Type B pancreatic cell (in vitro differentiated cells): ENCODE results near the gene NAA20. TPM values are rescaled to one million over a fixed set of nuclear protein-coding genes. Genes with fewer than 3 reads are reported as not detected.

Experiments used
- DNase-seq: peaks from one replicate; pipeline ENCODE4 v3.0.0; 2021; ENCODE audit warnings: mixed read lengths; ENCODE audit not compliant: unreplicated experiment; ENCODE audit errors: extremely low spot score
- H3K27ac Mint-ChIP-seq: 2 replicates; pipeline ENCODE4 v1.8.0; 2021; ENCODE audit warnings: mild to moderate bottlenecking, mixed read lengths
- H3K27me3 Mint-ChIP-seq: 2 replicates; pipeline ENCODE4 v1.8.0; 2021; ENCODE audit warnings: mixed read lengths
- H3K36me3 Mint-ChIP-seq: 2 replicates; pipeline ENCODE4 v1.8.0; 2021; ENCODE audit warnings: mixed read lengths
- H3K4me1 Mint-ChIP-seq: one replicate; pipeline ENCODE4 v1.8.0; 2021; ENCODE audit warnings: mixed read lengths; ENCODE audit not compliant: unreplicated experiment
- H3K4me3 Mint-ChIP-seq: 2 replicates; pipeline ENCODE4 v1.8.0; 2021; ENCODE audit warnings: mild to moderate bottlenecking, mixed read lengths
- H3K9me3 Mint-ChIP-seq: 2 replicates; pipeline ENCODE4 v1.8.0; 2021; ENCODE audit warnings: mixed read lengths
- total RNA-seq: library from RNA; stranded (reverse); gene quantifications from 2 replicates; pipeline ENCODE4 v1.2.1, GENCODE V29; 2021; ENCODE audit warnings: low replicate concordance
- TF ChIP-seq, protein P1 (sequence below): fragments of 200-600 bp; sonication (generic); conservative IDR thresholded peaks from 2 replicates; pipeline ENCODE4 v1.5.0; 2021; ENCODE audit warnings: antibody characterized with exemption, mild to moderate bottlenecking

NAA20 gene
- total RNA-seq, 1 donor from 2014 or later = 63.5 TPM

DNA sequence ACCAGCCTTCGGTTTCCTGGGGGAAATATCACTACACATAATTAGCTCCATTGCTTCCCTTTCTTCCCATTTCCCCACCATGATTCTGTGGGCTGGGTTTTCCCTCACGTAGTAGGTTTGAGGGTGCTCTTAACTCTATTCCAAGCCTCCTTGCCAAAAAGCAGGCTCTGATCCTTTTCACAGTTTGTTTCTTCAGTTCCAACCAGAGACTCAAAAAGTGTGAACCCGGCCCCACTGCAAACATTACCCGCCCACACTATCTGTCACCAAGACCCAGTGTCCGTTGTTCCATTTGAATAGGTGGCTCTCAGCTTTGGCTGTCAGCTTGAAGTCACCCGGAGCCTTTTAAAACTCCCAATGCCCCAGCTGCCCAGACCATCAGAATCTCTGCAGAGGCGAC lies 11.8 kb upstream of the NAA20 start:
- Mint-ChIP-seq H3K4me1 (peaks cover 41% of the 10 kb centered on the region), H3K9me3 (no peaks in the 10 kb centered on the region), H3K27ac (peak overlapping the region; percentile 53), H3K27me3 (no peaks in the 10 kb centered on the region), H3K4me3 (no peak overlapping the region), H3K36me3 (peaks cover 19% of the 10 kb centered on the region)
- DNase-seq = no peak
- TF ChIP-seq, protein P1, sequence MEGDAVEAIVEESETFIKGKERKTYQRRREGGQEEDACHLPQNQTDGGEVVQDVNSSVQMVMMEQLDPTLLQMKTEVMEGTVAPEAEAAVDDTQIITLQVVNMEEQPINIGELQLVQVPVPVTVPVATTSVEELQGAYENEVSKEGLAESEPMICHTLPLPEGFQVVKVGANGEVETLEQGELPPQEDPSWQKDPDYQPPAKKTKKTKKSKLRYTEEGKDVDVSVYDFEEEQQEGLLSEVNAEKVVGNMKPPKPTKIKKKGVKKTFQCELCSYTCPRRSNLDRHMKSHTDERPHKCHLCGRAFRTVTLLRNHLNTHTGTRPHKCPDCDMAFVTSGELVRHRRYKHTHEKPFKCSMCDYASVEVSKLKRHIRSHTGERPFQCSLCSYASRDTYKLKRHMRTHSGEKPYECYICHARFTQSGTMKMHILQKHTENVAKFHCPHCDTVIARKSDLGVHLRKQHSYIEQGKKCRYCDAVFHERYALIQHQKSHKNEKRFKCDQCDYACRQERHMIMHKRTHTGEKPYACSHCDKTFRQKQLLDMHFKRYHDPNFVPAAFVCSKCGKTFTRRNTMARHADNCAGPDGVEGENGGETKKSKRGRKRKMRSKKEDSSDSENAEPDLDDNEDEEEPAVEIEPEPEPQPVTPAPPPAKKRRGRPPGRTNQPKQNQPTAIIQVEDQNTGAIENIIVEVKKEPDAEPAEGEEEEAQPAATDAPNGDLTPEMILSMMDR = no peak

DNA sequence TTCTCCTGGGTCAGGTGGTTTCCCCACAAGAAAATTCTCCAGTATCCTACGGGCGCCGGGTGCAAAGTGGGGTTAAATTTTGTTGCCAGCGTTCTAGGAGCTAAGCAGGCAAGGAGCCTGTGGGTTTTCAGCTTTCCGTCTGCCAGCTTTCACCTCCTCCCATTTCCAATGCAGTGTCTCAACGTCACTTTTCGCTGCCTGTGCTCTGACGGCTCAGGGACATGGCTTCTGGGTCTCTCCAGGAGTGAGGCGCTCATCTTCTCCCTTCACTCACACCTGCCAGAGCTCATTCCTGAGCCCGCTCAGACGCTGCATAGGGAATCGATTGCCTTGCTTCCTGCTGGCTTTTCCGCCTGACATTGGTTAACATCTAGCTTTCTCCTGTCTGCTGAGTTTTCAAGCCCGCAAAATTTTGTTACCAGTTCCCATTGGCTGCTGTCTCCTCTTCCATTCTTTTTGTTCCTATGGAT lies 7.3 kb upstream of the NAA20 start:
- no peaks in the 10 kb centered on the region for H3K9me3 Mint-ChIP-seq
- H3K27me3 Mint-ChIP-seq = no peaks in the 10 kb centered on the region
- TF ChIP-seq, protein P1 = no peak
- peak overlapping the region; percentile 40 for H3K27ac Mint-ChIP-seq
- peak overlapping the region; percentile 71 for H3K4me3 Mint-ChIP-seq
- H3K4me1 Mint-ChIP-seq = peaks cover 33% of the 10 kb centered on the region
- H3K36me3 Mint-ChIP-seq = no peaks in the 10 kb centered on the region
- DNase-seq = no peak

DNA sequence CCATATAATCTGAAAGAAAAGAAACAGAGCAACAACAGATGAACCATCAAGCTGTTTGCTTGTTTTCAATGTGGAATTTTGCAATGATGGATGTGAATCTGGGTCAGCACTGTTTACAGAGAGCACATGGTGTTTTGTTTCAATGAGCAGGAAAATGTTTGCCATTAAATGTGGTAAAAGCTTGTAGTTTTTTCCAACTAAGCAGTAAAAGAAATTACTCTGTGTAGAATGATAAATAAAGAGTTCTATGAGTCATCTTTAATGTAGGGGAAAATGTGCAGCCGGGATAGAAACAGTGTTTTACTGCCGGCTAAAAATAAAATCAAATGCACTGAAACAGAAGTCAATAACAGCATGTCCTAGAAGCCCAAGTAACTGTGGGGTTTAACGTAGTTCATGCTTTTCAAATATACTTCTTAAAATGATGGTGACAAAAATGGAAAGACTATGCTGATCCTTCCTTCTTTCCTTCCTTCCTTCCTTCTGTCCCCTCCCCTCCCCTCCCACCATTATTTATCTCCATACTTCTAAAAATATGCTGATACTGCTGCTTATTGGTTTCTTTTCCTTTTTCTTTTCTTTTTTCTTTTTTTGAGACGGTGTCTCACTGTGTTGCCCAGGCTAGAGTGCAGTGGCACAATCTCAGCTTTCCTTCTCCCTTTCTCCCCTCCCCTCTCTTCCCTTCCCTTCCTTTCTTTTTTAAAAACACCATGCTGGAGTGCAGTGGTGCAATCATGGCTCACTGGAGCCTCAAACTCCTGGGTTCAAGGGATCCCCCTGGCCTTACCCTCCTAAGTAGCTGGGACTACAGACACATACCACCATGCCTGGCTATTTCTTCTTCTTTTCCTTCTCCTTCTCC lies 6.3 kb upstream of the NAA20 start:
- Mint-ChIP-seq H3K9me3 (no peaks in the 10 kb centered on the region), H3K27ac (peak overlapping the region; percentile 78), H3K4me3 (peak overlapping the region; percentile 32), H3K36me3 (no peaks in the 10 kb centered on the region), H3K4me1 (peaks cover 32% of the 10 kb centered on the region), H3K27me3 (no peaks in the 10 kb centered on the region)
- TF ChIP-seq, protein P1 = no peak
- DNase-seq = no peak

DNA sequence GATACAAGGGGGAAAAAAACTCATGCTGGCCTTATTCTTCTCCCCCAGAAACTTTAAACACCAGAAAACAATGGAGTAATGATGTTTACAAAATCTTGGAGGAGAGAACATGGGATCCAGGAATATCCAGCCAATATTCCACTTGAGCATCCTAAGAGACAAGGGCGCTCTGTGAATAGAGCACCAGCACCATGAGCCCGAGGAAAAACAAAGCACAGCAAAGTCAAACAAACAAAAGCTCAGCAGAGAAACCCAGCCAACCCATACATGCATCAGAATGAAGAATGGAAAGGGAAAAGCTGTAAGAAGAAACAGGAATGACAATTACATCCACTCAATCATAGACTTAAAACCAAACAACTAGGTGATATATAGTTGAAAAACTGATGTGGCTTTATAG lies 4.6 kb upstream of the NAA20 start:
- no peaks in the 10 kb centered on the region for H3K9me3 Mint-ChIP-seq
- H3K27ac Mint-ChIP-seq = no peak overlapping the region
- no peaks in the 10 kb centered on the region for H3K27me3 Mint-ChIP-seq
- H3K36me3 Mint-ChIP-seq = no peaks in the 10 kb centered on the region
- H3K4me1 Mint-ChIP-seq = peaks cover 37% of the 10 kb centered on the region
- TF ChIP-seq, protein P1 = no peak
- DNase-seq = no peak
- H3K4me3 Mint-ChIP-seq = no peak overlapping the region

DNA sequence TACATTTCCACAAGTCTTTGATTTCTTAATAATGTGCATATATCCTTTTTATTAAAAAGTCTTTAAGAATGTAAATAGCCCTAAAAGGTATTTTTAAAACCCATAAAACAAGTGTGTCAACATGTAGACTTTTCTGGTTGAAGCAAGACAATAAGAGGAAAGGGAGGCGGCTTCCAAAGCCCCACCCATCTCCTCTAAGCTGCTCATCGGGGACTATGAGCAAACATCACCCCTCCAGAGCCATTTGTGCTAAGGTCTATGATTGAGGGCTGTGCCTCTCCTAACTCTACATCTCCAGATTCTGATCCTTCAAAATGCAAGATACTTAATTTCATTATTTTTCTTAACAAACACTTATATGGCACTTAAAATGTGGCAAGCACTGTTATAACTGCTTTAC lies 2.5 kb upstream of the NAA20 start:
- peaks cover 49% of the 10 kb centered on the region for H3K4me1 Mint-ChIP-seq
- TF ChIP-seq, protein P1 = no peak
- H3K27ac Mint-ChIP-seq = peak overlapping the region; percentile 19
- DNase-seq = no peak
- no peaks in the 10 kb centered on the region for H3K36me3 Mint-ChIP-seq
- no peaks in the 10 kb centered on the region for H3K9me3 Mint-ChIP-seq
- H3K27me3 Mint-ChIP-seq = no peaks in the 10 kb centered on the region
- no peak overlapping the region for H3K4me3 Mint-ChIP-seq
